Measurements from ENCODE around the gene CLNK. TPM values are rescaled to one million over a fixed set of nuclear protein-coding genes. Genes with fewer than 3 reads are reported as not detected.

The CLNK gene
- total and polyA plus RNA-seq, 2 of the 8 experiments (the other 6 are each of a cell fraction or from before 2014, with no cell fraction given) = not detected

DNA sequence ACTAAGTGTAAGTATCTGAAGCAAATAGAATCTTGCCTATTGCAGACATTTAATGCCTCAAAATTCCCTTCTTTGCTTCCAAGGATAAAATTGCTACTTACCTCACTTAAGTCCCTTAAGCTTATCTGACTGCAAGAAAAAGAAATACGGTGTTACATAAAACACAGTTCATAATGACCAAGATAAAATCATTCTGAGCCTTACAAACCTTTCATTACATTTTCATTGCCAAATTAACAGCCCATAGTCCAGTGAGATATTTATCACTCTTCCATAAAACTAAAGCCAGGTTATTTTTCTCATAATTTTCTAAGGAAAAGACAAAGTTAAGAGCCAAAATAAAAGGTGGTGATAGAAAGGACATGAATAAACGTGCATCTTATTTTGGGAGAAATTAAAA is 152.4 kb downstream of the CLNK start:
- H3K4me3 ChIP-seq (ENCODE audit: extremely low read depth in 1 of 4, insufficient read depth in 2 of 4, low read depth in 3 of 4, low read length in 4 of 4) = no peak overlapping the region
- H3K36me3 ChIP-seq (ENCODE audit: control insufficient read depth in 2 of 4, insufficient read depth in 4 of 4, low read length in 3 of 4) = no peaks in the 10 kb centered on the region
- CTCF ChIA-PET (ENCODE audit: partially characterized antibody) = interaction anchor here (0.9 to 2.0 kb wide), 8 partner anchors 51 to 374 kb away, joined by 3 to 5 read pairs (median 3); partner anchors contain the start of gene ZNF518B
- no peak overlapping the region for H2AK5ac ChIP-seq (ENCODE audit: low read depth, low read length)
- no peaks in the 10 kb centered on the region for H3K23me2 ChIP-seq (ENCODE audit: low read depth, low read length)
- H4K5ac ChIP-seq (ENCODE audit: insufficient read length, low read depth, low read length) = no peak overlapping the region
- 92% methylated on average over 2 of the region's 2 CpGs; no CpG with 5 or more reads in 1 of the 2 experiments for WGBS, 2 experiments (ENCODE audit: extremely low coverage in 1 of 2, insufficient coverage in 1 of 2, insufficient read length in 1 of 2, insufficient replicate concordance in 2 of 2, low coverage in 1 of 2, low lambda C conversion rate in 2 of 2, missing lambda C conversion rate in 1 of 2)
- H3K14ac ChIP-seq (ENCODE audit: insufficient read length) = no peak overlapping the region
- no peak overlapping the region for H4K8ac ChIP-seq (ENCODE audit: extremely low read depth, insufficient read depth, low read length)
- no peak overlapping the region for H3K18ac ChIP-seq (ENCODE audit: extremely low read depth, low read length)
- no peak overlapping the region for H3K56ac ChIP-seq (replicated peaks; ENCODE audit: insufficient read length, low read depth, low read length)
- no peak overlapping the region for H4K91ac ChIP-seq (replicated peaks; ENCODE audit: insufficient read length, low read length)
- H3K4ac ChIP-seq (replicated peaks; ENCODE audit: insufficient read length, low read depth, low read length) = no peak overlapping the region
- POLR2A ChIA-PET (ENCODE audit: partially characterized antibody) = no interaction called here
- no peak overlapping the region for H2AFZ ChIP-seq (ENCODE audit: low read length)
- no peak overlapping the region for H3K27ac ChIP-seq (ENCODE audit: low read depth, low read length)
- no peak for FAIRE-seq
- no peaks in the 10 kb centered on the region for H3K79me1 ChIP-seq (ENCODE audit: low read depth, low read length)
- no peaks in the 10 kb centered on the region for H3K9me3 ChIP-seq (ENCODE audit: insufficient read depth in 2 of 2, low read depth in 1 of 2, low read length in 1 of 2)
- H2BK20ac ChIP-seq (ENCODE audit: low read length) = no peak overlapping the region
- H4K20me1 ChIP-seq (replicated peaks in 1 of 2; ENCODE audit: control insufficient read depth in 1 of 2, insufficient read depth in 2 of 2, low read length in 2 of 2) = no peaks in the 10 kb centered on the region
- no peak overlapping the region for H2BK12ac ChIP-seq (ENCODE audit: low read depth, low read length)
- H2BK15ac ChIP-seq (ENCODE audit: low read length) = no peak overlapping the region
- no peak overlapping the region for H2BK5ac ChIP-seq (ENCODE audit: low read depth, low read length)
- H3K79me2 ChIP-seq (ENCODE audit: control insufficient read depth in 1 of 2, insufficient read depth in 2 of 2, low read length in 2 of 2) = no peaks in the 10 kb centered on the region
- TF ChIP-seq SIX5 (IDR thresholded peaks at IDR 0.05; ENCODE audit: low read depth, low read length) (no peak), EZH2 (IDR thresholded peaks at IDR 0.05; ENCODE audit: low read depth, low read length, severe bottlenecking) (no peak), ASH2L (IDR thresholded peaks at IDR 0.05; ENCODE audit: low read length) (no peak), EP300 (IDR thresholded peaks at IDR 0.05; ENCODE audit: borderline replicate concordance in 1 of 2, low read depth in 2 of 2, low read length in 2 of 2) (no peak), NRF1 (IDR thresholded peaks at IDR 0.05; ENCODE audit: low read depth, low read length) (no peak), CHD2 (IDR thresholded peaks at IDR 0.05; ENCODE audit: low read length) (no peak), TAF7 (optimal IDR thresholded peaks at IDR 0.05; ENCODE audit: borderline replicate concordance, low read depth, low read length) (no peak), POLR2AphosphoS5 (IDR thresholded peaks at IDR 0.05; ENCODE audit: low read depth, low read length) (no peak), YY1 (IDR thresholded peaks at IDR 0.05; ENCODE audit: low read depth, low read length) (no peak), FOSL1 (IDR thresholded peaks at IDR 0.05; ENCODE audit: insufficient read depth, low read depth, low read length) (no peak)
- TF ChIP-seq, protein P1, sequence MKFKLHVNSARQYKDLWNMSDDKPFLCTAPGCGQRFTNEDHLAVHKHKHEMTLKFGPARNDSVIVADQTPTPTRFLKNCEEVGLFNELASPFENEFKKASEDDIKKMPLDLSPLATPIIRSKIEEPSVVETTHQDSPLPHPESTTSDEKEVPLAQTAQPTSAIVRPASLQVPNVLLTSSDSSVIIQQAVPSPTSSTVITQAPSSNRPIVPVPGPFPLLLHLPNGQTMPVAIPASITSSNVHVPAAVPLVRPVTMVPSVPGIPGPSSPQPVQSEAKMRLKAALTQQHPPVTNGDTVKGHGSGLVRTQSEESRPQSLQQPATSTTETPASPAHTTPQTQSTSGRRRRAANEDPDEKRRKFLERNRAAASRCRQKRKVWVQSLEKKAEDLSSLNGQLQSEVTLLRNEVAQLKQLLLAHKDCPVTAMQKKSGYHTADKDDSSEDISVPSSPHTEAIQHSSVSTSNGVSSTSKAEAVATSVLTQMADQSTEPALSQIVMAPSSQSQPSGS (IDR thresholded peaks at IDR 0.05; ENCODE audit: low read length) = no peak
- H3K4me2 ChIP-seq (ENCODE audit: insufficient read depth in 1 of 2, low read depth in 2 of 2, low read length in 2 of 2) = no peak overlapping the region
- H3K4me1 ChIP-seq (replicated peaks in 1 of 4; ENCODE audit: control insufficient read depth in 3 of 4, insufficient read depth in 4 of 4, low read length in 3 of 4) = peaks cover 0 to 3% (median 2%) of the 10 kb centered on the region in 4 experiments; a peak in 3 of 7 replicates
- H2BK120ac ChIP-seq (replicated peaks; ENCODE audit: low read depth, low read length) = no peak overlapping the region
- H3K23ac ChIP-seq (ENCODE audit: insufficient read length) = no peak overlapping the region
- no peak overlapping the region for H3K9ac ChIP-seq (replicated peaks in 1 of 4; ENCODE audit: extremely low read depth in 1 of 4, low read depth in 3 of 4, low read length in 3 of 4)
- no peaks in the 10 kb centered on the region for H3K27me3 ChIP-seq (replicated peaks in 1 of 4; ENCODE audit: control insufficient read depth in 3 of 4, extremely low read depth in 1 of 4, insufficient read depth in 3 of 4, low read length in 3 of 4)
- no peak for DNase-seq (ENCODE audit: low read depth in 1 of 2, low spot score in 2 of 2)
